IPS-20b (cell line): ENCODE results near the gene M1AP.

Source experiments
- H3K27ac ChIP-seq: one replicate; pipeline ENCODE4 v1.5.1; 2013; ENCODE audit warnings: low read length
- H3K27me3 ChIP-seq: 2 replicates; pipeline ENCODE4 v1.6.1; 2013; ENCODE audit warnings: mild to moderate bottlenecking, low read length, inconsistent platforms; ENCODE audit not compliant: insufficient read depth
- H3K36me3 ChIP-seq: 2 replicates; pipeline ENCODE4 v1.6.1; 2013; ENCODE audit warnings: low read depth, mild to moderate bottlenecking, inconsistent platforms, low read length, moderate library complexity; ENCODE audit not compliant: insufficient read depth
- H3K4me1 ChIP-seq: 2 replicates; pipeline ENCODE4 v1.6.1; 2013; ENCODE audit warnings: mild to moderate bottlenecking, control low read depth, inconsistent platforms, low read length, moderate library complexity; ENCODE audit not compliant: insufficient read depth
- H3K4me3 ChIP-seq: 2 replicates; pipeline ENCODE4 v1.5.1; 2013; ENCODE audit warnings: mild to moderate bottlenecking, low read length, inconsistent platforms
- H3K9ac ChIP-seq: 2 replicates; pipeline ENCODE4 v1.6.1; 2013; ENCODE audit warnings: low read depth, mild to moderate bottlenecking, inconsistent platforms, low read length, moderate library complexity
- H3K9me3 ChIP-seq: 2 replicates; pipeline ENCODE4 v1.6.1; 2013; ENCODE audit warnings: mild to moderate bottlenecking, low read depth, low read length, inconsistent platforms; ENCODE audit not compliant: insufficient read depth

M1AP gene

DNA sequence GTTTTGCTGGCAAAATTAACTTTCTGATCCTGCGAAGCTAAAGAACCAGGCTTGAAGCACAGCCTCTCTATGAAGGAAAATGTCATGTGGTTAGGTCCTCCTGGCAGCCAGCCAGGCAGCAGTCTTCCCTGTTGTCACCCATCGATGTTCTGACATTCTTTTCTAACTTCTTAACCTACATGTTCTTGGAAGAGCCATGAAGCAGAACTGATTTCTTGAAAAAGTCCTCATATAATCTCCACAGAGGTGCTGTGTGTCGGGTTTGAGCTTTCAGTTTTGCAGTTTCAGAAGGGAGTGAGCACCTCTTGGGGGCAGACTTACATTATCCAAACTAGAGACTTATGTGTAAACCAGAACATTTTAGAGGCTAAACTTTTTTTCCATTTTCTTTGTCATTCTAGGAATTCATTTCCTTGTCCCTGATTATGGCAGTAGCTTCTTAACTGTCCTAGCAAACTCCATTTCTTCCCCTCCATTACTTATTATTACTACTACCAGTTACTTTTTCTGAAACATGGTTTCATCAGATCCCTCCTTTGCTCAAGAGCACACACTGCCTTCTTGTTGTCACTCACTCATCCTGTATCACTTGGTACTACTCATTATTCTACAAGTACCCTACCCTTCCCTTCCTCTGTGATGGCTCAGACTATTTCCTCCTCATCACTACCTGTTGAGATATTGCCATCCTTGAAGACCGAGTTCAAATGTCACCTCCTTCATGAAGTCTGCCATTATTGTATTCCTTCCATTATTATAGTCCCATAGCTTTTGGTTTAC, 62.5 kb downstream of the M1AP start:
- Histone ChIP-seq H3K27me3 (no peaks in the 10 kb centered on the region), H3K9me3 (no peaks in the 10 kb centered on the region), H3K4me1 (peaks cover 6% of the 10 kb centered on the region), H3K27ac (no peak overlapping the region), H3K36me3 (no peaks in the 10 kb centered on the region), H3K4me3 (no peak overlapping the region), H3K9ac (no peak overlapping the region)

DNA sequence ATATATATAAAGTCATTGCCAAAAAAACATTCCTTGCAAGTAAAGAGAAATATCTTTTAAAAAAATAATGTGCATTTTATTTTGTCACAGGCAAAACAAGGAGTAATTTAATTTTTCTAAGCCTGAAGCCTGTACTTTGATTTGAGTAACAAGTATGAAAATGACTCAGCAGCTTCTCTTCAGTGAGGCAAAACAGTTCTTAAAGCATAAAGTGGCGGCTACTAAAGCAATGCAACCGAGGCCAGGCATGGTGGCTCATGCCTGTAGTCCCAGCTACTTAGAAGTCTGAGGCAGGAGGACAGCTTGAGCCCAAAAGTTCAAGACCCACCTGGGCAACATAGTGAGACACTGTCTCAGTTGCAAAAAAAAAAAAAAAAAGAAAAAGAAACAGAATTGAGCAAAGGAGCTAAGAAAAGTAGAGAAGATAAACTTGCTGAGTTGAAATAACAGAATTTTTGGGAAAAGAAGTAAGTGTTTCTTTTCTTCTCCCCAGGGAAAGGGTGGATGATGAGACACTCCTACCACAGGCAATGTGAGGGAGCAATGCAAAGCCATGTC, 64.0 kb downstream of the M1AP start:
- Histone ChIP-seq H3K4me1 (peaks cover 6% of the 10 kb centered on the region), H3K9ac (no peak overlapping the region), H3K27me3 (no peaks in the 10 kb centered on the region), H3K9me3 (no peaks in the 10 kb centered on the region), H3K36me3 (no peaks in the 10 kb centered on the region), H3K27ac (no peak overlapping the region), H3K4me3 (no peak overlapping the region)

DNA sequence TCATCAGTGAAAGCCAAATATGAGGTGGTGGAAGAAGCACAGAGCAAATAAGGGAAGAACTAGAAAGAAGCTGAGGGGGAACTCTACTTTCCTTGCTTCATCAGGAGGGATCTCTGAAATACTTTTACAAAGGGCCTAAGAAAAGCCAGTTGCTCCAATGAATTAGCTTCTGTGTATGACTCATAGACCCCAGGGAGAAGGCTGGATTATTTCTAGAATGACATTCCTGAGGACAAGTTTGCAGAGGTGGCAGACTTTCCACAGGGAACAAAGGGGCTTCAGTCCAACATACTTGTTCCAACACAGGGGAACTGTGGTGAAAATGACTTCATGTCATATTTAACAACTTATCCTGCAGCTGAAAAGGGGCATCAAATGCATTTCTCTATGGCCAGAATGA, 64.6 kb downstream of the M1AP start:
- Histone ChIP-seq H3K9ac (no peak overlapping the region), H3K27ac (no peak overlapping the region), H3K27me3 (no peaks in the 10 kb centered on the region), H3K4me3 (no peak overlapping the region), H3K36me3 (no peaks in the 10 kb centered on the region), H3K9me3 (no peaks in the 10 kb centered on the region), H3K4me1 (peaks cover 6% of the 10 kb centered on the region)

DNA sequence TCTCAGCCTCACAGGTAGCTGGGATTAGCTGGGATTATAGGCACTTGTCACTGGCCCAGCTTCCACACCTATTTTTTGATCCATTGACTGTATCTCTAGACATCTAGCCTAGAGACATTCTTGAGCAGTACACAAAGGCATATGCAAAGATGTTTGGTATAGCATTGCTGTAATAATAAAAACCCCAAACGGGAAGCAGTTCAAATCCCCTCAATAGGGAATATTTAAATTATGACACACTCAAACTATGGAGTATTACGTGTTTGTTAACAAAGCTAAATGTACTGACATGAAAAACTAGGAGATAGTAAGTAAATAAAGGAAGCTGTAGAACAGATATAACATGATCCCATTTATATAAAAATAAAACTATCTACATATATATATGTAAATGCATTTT, 65.9 kb downstream of the M1AP start:
- Histone ChIP-seq H3K9me3 (no peaks in the 10 kb centered on the region), H3K27me3 (no peaks in the 10 kb centered on the region), H3K27ac (no peak overlapping the region), H3K4me1 (peaks cover 6% of the 10 kb centered on the region), H3K4me3 (no peak overlapping the region), H3K36me3 (no peaks in the 10 kb centered on the region), H3K9ac (no peak overlapping the region)

DNA sequence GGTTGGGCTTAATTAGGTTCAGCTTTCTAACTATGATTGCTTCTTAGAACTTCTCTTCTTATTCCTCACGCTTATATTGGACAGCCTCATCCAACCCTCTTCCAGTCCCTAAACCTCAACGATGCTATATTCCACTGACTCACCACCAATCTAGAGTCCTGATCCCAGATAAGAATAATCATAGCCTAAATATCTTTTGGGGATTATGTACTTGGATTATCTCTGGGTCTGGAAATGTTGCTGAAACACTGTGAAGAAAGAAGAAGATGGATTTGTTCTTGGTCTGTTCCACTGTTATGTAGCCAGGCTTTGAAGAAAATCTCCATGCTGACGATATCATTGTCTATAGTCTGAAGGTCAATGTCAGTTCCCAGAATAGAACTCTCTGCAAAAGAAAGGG, 66.7 kb downstream of the M1AP start:
- Histone ChIP-seq H3K27ac (no peak overlapping the region), H3K27me3 (peaks cover 3% of the 10 kb centered on the region; the same call in 1 of the 2 replicates), H3K4me1 (peaks cover 6% of the 10 kb centered on the region), H3K9me3 (no peaks in the 10 kb centered on the region), H3K4me3 (no peak overlapping the region), H3K36me3 (no peaks in the 10 kb centered on the region), H3K9ac (no peak overlapping the region)

DNA sequence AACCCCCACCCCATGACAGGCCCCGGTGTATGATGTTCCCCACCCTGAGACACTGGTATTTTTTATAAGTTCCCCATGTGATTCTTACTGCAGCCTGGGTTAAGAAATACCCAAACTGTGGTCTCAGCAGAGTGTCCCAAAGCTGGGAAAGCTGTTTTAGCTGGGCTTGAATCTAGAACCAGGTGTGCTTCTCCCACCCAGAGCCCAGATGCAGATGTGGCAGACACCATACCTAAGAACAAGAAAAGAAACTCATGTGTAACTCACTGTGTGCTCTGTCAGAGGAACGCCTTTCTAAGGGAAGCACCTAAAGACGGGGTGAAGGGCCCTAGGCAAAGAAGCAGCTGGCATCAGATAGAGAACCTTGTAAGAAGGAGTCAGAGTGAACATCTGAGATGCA, 69.7 kb downstream of the M1AP start:
- Histone ChIP-seq H3K4me1 (no peaks in the 10 kb centered on the region), H3K9ac (no peak overlapping the region)

DNA sequence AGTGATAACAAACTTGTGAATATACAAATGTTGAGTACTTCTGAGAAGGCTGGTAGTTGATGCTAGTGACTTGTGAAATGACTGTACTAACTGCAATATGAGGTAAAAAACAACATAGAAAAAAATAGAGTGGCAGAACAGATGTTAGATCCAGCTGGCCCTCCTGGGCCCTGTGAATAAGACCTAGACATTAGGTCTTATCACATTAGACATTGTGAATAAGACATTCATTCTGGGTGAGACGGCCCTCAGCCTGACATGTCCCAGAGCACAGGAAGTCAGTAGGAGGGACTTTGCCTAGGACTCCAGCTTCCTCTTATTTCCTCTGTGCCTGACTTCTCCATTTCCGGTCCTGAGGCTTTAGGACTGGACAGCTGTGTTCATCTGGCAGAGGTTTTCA, 70.7 kb downstream of the M1AP start:
- Histone ChIP-seq H3K36me3 (no peaks in the 10 kb centered on the region), H3K9me3 (no peaks in the 10 kb centered on the region), H3K4me1 (no peaks in the 10 kb centered on the region), H3K4me3 (no peak overlapping the region), H3K27ac (no peak overlapping the region), H3K27me3 (peaks cover 10% of the 10 kb centered on the region; the same call in 1 of the 2 replicates), H3K9ac (no peak overlapping the region)

More for the DNA sequence above, 69.7 kb downstream of the M1AP start:
- no peak overlapping the region for H3K27ac ChIP-seq
- peaks cover 10% of the 10 kb centered on the region; the same call in 1 of the 2 replicates for H3K27me3 ChIP-seq
- H3K4me3 ChIP-seq: no peak overlapping the region
- no peaks in the 10 kb centered on the region for H3K36me3 ChIP-seq
- H3K9me3 ChIP-seq: no peaks in the 10 kb centered on the region

DNA sequence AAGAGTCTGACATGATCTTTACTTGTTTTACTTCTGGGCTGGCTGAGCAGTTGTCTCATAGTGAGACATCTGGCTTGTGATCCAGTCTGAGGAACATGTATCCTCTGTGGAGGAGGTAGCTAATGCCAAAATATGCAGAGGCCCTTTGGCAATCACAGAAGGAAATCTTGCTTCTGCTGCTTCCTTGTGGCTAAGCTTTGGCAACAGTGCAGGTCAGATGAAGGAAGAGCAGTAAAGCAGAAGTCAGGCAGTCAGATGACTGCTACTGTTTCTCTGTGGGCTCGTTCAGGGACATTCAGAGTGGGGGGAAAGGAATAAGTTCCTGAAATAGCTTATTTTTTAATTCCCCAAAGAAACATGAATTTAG, 71.3 kb downstream of the M1AP start:
- Histone ChIP-seq H3K9ac (no peak overlapping the region), H3K9me3 (no peaks in the 10 kb centered on the region), H3K27ac (no peak overlapping the region), H3K4me1 (no peaks in the 10 kb centered on the region), H3K27me3 (peaks cover 10% of the 10 kb centered on the region; the same call in 1 of the 2 replicates), H3K36me3 (no peaks in the 10 kb centered on the region), H3K4me3 (no peak overlapping the region)

DNA sequence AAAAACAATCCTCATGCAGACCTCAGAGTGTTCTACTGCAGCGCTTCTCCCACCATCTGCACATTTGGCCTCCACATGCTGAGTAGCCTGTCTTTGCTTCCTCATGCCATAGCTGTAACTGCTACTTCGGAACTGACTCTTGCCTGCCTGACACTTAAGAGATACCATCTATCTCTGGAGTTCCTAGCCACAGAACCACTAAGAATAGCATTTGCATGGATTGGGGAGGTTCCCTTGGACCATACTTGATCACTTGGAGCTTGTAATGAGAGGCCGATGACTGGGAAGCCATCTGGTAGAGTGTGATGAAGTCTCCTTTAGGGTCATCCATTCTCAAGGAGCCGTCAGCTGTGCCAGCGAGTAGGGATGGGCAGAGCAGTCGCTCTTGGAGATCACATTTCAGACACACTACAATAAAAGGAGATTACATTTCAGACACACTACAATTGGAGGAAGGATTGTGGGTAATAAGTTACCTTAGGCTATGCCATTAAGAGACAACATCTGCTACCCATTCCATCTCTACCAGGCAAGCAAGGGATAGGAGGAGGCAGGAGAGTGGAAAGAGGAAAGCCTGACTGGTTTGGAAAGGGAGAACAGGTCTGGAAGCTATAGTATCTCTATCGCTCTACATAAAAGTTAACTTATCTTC, 71.8 kb downstream of the M1AP start:
- peaks cover 10% of the 10 kb centered on the region; the same call in 1 of the 2 replicates for H3K27me3 ChIP-seq
- no peak overlapping the region for H3K4me3 ChIP-seq
- H3K9me3 ChIP-seq: no peaks in the 10 kb centered on the region
- no peaks in the 10 kb centered on the region for H3K4me1 ChIP-seq
- H3K9ac ChIP-seq: no peak overlapping the region
- no peak overlapping the region for H3K27ac ChIP-seq
- no peaks in the 10 kb centered on the region for H3K36me3 ChIP-seq

DNA sequence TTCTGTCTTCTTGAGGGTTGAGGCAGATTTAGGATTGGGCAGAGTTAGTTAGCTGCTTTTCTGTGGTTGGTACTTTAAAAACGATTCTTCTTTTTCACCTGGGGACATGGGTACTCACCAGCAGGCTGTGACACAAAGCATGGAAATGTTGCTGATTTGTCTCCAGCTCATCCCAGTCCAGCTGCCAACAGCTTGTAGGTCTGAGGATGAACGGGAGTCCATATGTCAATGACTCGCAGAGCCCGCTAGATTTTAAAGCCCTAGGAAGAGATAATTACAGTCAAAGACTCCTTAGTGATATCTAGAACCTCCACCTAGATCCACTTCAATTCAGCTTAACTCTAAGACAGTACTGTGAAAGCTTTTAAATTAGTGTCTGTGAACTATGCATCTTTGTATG, 72.8 kb downstream of the M1AP start:
- H3K4me3 ChIP-seq: no peak overlapping the region
- peaks cover 10% of the 10 kb centered on the region; the same call in 1 of the 2 replicates for H3K27me3 ChIP-seq
- no peaks in the 10 kb centered on the region for H3K4me1 ChIP-seq
- H3K27ac ChIP-seq: no peak overlapping the region
- no peak overlapping the region for H3K9ac ChIP-seq
- H3K36me3 ChIP-seq: no peaks in the 10 kb centered on the region
- no peaks in the 10 kb centered on the region for H3K9me3 ChIP-seq

DNA sequence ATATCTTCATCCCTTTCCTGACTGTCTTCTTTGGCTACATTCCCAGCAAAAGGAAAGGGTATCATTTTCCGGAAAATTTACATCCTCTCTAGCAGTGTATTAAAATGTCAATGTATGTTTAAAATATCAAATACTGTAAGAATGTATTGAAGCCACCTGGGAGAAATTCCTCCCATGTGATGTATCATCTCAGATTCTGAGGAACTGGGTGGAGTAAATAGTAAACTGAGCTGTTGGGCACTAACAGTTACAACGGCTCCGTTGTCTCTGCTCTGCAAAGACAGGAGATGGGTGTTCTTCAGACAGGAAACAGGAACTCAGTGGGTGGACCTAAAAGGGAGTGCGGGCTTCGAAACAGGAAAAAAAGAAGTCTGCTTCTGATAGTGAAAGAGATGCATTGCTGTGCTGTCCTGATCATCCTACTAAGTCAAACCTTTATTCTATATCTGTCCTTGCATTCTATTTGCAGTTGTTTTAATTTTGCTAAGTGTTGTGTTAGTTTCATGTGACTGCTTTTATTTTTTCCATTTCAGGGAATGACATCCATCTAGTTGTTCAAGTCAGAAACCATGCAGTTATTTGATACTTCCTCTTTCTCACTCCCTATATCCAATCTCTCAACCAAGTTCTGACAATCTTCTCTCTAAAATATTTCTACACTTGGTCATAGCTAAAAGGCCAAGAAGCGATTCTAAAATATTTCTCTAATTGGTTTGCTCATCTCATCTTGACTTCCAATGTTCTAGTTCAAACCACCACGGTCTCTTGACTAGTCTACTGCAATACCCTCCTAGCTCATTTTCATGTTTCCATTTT, 74.2 kb downstream of the M1AP start:
- Histone ChIP-seq H3K27ac (no peak overlapping the region), H3K9me3 (no peaks in the 10 kb centered on the region), H3K27me3 (peaks cover 10% of the 10 kb centered on the region; the same call in 1 of the 2 replicates), H3K4me1 (no peaks in the 10 kb centered on the region), H3K9ac (no peak overlapping the region), H3K4me3 (no peak overlapping the region), H3K36me3 (no peaks in the 10 kb centered on the region)
